GM21717 (cell line): Measurements from ENCODE around the gene ERV3-1.
"Not testable (repeated sequence)": the region's sequence is repeated elsewhere in the genome, so short reads cannot be mapped to it uniquely, and the experiment has no call there.

Source experiments
- ATAC-seq: cut with Tn5 transposase; IDR thresholded peaks from one replicate; pipeline ENCODE4 v1.9.1; 2021; ENCODE audit warnings: mild to moderate bottlenecking, moderate library complexity; ENCODE audit not compliant: unreplicated experiment

The ERV3-1 gene

GRCh38 chr7:65002972-65003585, 3.4 kb downstream of the ERV3-1 start:
- ATAC-seq = no peak

- ATAC-seq = no peak
These were observed 5.1 kb downstream of the ERV3-1 start for GRCh38 chr7:65001291-65001814.

GRCh38 chr7:64999165-65000004, 7.1 kb downstream of the ERV3-1 start:
- no peak for ATAC-seq

- no peak for ATAC-seq
These were observed 7.7 kb downstream of the ERV3-1 start for GRCh38 chr7:64998865-64999164.

- no peak for ATAC-seq
These were observed 8.5 kb downstream of the ERV3-1 start for GRCh38 chr7:64997927-64998391.

GRCh38 chr7:64997164-64997908, 9.2 kb downstream of the ERV3-1 start:
- no peak for ATAC-seq

GRCh38 chr7:64996305-64996704, 10.2 kb downstream of the ERV3-1 start:
- ATAC-seq = no peak

GRCh38 chr7:64993901-64994300, 12.6 kb downstream of the ERV3-1 start:
- no peak for ATAC-seq

- ATAC-seq = no peak
These were observed 13.5 kb downstream of the ERV3-1 start for GRCh38 chr7:64992971-64993370.

- no peak for ATAC-seq
These were observed 15.6 kb downstream of the ERV3-1 start, which contains the start of gene ZNF117 for GRCh38 chr7:64990936-64991335. Gene ZNF117, minus strand, starts transcription at chr7:64991036.

GRCh38 chr7:64990216-64990615, 16.3 kb downstream of the ERV3-1 start:
- ATAC-seq = no peak

- ATAC-seq = no peak
These were observed 27.8 kb downstream of the ERV3-1 start for GRCh38 chr7:64978497-64979203.

GRCh38 chr7:64965594-64965993, 40.9 kb downstream of the ERV3-1 start:
- no peak for ATAC-seq

- ATAC-seq = no peak
These were observed 47.3 kb downstream of the ERV3-1 start for GRCh38 chr7:64959072-64959747.

- ATAC-seq = no peak
These were observed 55.1 kb downstream of the ERV3-1 start for GRCh38 chr7:64951250-64951848.

GRCh38 chr7:64950673-64951072, 55.8 kb downstream of the ERV3-1 start:
- not testable (repeated sequence) for ATAC-seq

- ATAC-seq = not testable (repeated sequence)
These were observed 57.7 kb downstream of the ERV3-1 start for GRCh38 chr7:64948774-64949173.

GRCh38 chr7:64947252-64948000, 59.1 kb downstream of the ERV3-1 start:
- no peak for ATAC-seq

- no peak for ATAC-seq
These were observed 59.7 kb downstream of the ERV3-1 start for GRCh38 chr7:64946772-64947171.
